Ovary (tissue), 3 donors: ENCODE data around the gene COL1A2.

Experiments
- CTCF ChIP-seq, 3 donors: fragments of 450-650 bp in 2 of 3; fragments of 200-600 bp in 1 of 3; IDR thresholded peaks; one replicate each; pipeline versions ENCODE4 v1.5.1 to v1.8.0; 2016 to 2022; ENCODE audit warnings: antibody characterized with exemption in 3 of 3, mild to moderate bottlenecking in 1 of 3
- EP300 ChIP-seq: sonication (generic); formaldehyde crosslinking; IDR thresholded peaks from one replicate; pipeline ENCODE4 v1.6.1; 2017; ENCODE audit warnings: antibody characterized with exemption
- POLR2A ChIP-seq: fragments of 450-650 bp; IDR thresholded peaks from one replicate; pipeline ENCODE4 v1.6.1; 2017; ENCODE audit warnings: antibody characterized with exemption, mild to moderate bottlenecking, moderate library complexity
- donor health status: DM: no; HTN: no; CAD: no.

GRCh38 chr7:94388540-94388939 is 6.2 kb upstream of the COL1A2 start:
- TF ChIP-seq CTCF (IDR thresholded peaks at IDR 0.05) (no peak), POLR2A (no peak), EP300 (no peak)
